Measurements from ENCODE around the gene IZUMO2.
"Not testable (repeated sequence)": the region's sequence is repeated elsewhere in the genome, so short reads cannot be mapped to it uniquely, and the experiment has no call there.

Gene IZUMO2

GRCh38 chr19:50134777-50135719 is 28.0 kb downstream of the IZUMO2 start:
- not testable (repeated sequence) for DNase-seq

GRCh38 chr19:50133518-50134492 is 29.3 kb downstream of the IZUMO2 start:
- not testable (repeated sequence) for DNase-seq

- not testable (repeated sequence) for DNase-seq
Observed at GRCh38 chr19:50104012-50104411, 59.1 kb downstream of the IZUMO2 start.

- DNase-seq = not testable (repeated sequence)
Observed at GRCh38 chr19:50103405-50103804, 59.7 kb downstream of the IZUMO2 start.
